Omental fat pad (tissue), 4 donors: Measurements from ENCODE around the gene SYT7. TPM values are rescaled to one million over a fixed set of nuclear protein-coding genes. Genes with fewer than 3 reads are reported as not detected.
A peak's percentile ranks its signal among the peaks of the same experiment; 100 is the strongest.

Source experiments
- ATAC-seq: fragments of 150-250 bp; one replicate; pipeline ENCODE4 v1.9.1; 2016; ENCODE audit warnings: mild to moderate bottlenecking, moderate library complexity; ENCODE audit not compliant: low FRiP score
- DNase-seq: peaks from one replicate; pipeline ENCODE4 v3.0.0-alpha.2; 2019; ENCODE audit warnings: low spot score
- CTCF ChIP-seq, 3 donors: fragments of 450-650 bp; IDR thresholded peaks; one replicate each; pipeline ENCODE4 v1.5.1; 2016 to 2017; ENCODE audit warnings: antibody characterized with exemption in 3 of 3, mild to moderate bottlenecking in 3 of 3, moderate library complexity in 2 of 3
- total RNA-seq, 4 donors: library from RNA; depleted of rRNA; stranded (reverse); fragments of >200 nt; gene quantifications; one replicate each; pipeline ENCODE4 v1.1.0, GENCODE V29; 2016

The SYT7 gene
- total RNA-seq, 4 donors from 2014 or later = 1.6 to 6.6 (median 4.4) TPM

GRCh38 chr11:61534025-61534932 is 46.6 kb downstream of the SYT7 start:
- DNase-seq = no peak
- no peak for ATAC-seq
- no peak for TF ChIP-seq CTCF (IDR thresholded peaks at IDR 0.05)

- TF ChIP-seq CTCF (IDR thresholded peaks at IDR 0.05) = no peak
- no peak for ATAC-seq
- no peak for DNase-seq
Measured at GRCh38 chr11:61533401-61533800, 47.5 kb downstream of the SYT7 start.

GRCh38 chr11:61533039-61533375 is 47.9 kb downstream of the SYT7 start:
- no peak for TF ChIP-seq CTCF (IDR thresholded peaks at IDR 0.05)
- ATAC-seq (no peak), DNase-seq (no peak)

- DNase-seq (no peak), ATAC-seq (no peak)
- no peak for TF ChIP-seq CTCF (IDR thresholded peaks at IDR 0.05)
Measured at GRCh38 chr11:61532134-61533038, 48.5 kb downstream of the SYT7 start.

GRCh38 chr11:61531044-61531443 is 49.8 kb downstream of the SYT7 start:
- no peak for ATAC-seq
- DNase-seq = no peak
- no peak for TF ChIP-seq CTCF (IDR thresholded peaks at IDR 0.05)

GRCh38 chr11:61529537-61530225 is 51.2 kb downstream of the SYT7 start:
- TF ChIP-seq CTCF (IDR thresholded peaks at IDR 0.05) = no peak
- ATAC-seq (peak; percentile 29), DNase-seq (no peak)
